ENCODE data around the gene ARHGEF19.

DNA sequence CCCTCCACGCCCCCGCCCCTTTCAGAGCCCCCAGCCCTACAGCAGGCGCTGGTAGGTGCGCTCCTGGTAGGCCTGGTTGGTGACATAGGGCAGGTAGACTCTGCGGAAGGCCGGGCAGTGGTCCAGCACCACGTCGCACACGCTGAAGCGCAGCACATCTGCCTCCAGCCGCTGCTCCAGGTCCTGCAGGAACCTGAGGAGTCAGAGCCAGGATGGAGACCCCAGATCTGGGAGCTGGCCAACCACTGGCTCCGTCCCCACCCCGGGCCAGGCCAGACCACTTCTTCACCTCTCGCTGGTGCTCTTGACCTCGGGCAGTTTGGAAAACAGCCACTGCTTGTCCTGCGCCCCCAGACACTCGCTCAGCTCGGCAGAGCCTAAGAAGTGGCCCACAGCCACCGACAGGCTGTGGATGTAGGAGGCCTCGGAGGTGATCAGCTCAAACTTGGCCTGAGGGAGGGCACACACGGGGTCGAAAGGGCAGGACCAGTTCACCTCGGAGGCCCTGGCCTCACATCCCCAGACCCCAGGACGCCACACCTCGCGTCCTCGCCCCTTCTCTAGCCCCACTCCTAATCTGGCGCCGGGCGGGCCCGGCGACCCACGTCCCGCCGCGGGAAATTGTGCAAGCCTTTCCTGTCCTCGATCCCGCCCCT, 6.4 kb downstream of the ARHGEF19 start:
- no peak for TF ChIP-seq CTCF (IDR thresholded peaks at IDR 0.05)
- no peak for TF ChIP-seq EP300 (IDR thresholded peaks at IDR 0.05; ENCODE audit: low read depth)
- TF ChIP-seq POLR2A (IDR thresholded peaks at IDR 0.05) = no peak

Data from transverse colon (tissue), 3 donors.